GM18868 (cell line): ENCODE data around the gene RAX.

ENCODE experiments used
- ATAC-seq: cut with Tn5 transposase; IDR thresholded peaks from one replicate; pipeline ENCODE4 v1.9.1; 2021; ENCODE audit warnings: mild to moderate bottlenecking, moderate library complexity; ENCODE audit not compliant: unreplicated experiment

RAX gene

GRCh38 chr18:59249199-59249774, 24.0 kb downstream of the RAX start:
- no peak for ATAC-seq

DNA sequence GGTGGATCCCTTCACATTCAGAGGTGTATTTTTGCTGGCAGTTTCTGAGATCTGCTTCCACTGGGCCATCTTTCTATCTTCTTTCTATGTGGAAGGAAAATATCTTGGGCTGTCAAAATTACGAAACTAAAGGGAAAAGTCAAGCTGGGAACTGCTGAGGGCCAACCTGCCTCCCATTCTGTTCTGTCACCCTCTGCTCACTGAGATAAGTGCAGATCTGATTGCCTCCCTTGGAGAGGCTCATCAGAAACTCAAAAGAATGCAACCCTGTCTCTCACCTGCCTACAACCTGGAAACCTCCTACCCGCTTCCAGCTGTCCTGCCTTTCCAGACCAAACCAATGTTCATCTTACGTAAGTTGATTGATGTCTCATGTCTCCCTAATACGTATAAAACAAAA, 26.5 kb downstream of the RAX start:
- ATAC-seq = no peak

DNA sequence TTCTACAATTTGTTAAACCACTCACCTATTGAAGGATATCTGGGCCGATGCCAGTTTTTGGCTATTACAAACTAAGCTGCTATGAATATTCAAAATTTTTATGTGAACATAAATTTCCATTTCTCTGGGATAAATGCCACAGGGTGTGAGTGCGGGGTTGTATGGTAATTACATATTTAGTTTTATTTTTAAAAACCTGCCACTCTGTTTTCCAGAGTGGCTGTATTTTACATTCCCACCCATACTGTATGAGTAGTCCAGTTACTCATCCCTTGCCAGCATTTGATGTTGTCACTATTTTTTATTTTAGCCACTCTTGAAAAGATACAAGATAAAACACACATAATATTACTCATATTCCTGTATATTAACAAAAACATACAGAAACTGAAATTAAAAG, 30.3 kb downstream of the RAX start:
- ATAC-seq = no peak

DNA sequence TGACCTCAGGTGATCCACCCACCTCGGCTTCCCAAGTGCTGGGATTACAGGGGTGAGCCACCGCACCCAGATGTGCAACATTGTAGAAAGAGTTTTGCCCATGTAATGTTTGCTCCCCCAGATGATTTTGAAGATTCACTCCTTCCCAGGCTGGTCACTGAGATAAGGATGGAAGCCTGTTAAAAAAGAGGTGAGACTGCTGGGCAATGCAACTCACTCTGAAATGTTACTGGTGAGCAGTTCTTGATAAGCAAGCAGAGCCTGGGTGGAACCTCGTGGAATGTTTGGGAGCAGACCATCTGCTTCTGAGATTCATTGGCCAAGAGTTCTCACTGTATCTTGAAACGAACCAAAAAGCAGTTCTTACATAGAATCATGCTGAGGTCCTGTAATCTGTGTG, 33.6 kb downstream of the RAX start:
- ATAC-seq = no peak

GRCh38 chr18:59238385-59238784, 34.9 kb downstream of the RAX start:
- ATAC-seq = no peak

GRCh38 chr18:59233017-59233410, 40.2 kb downstream of the RAX start:
- ATAC-seq = no peak

DNA sequence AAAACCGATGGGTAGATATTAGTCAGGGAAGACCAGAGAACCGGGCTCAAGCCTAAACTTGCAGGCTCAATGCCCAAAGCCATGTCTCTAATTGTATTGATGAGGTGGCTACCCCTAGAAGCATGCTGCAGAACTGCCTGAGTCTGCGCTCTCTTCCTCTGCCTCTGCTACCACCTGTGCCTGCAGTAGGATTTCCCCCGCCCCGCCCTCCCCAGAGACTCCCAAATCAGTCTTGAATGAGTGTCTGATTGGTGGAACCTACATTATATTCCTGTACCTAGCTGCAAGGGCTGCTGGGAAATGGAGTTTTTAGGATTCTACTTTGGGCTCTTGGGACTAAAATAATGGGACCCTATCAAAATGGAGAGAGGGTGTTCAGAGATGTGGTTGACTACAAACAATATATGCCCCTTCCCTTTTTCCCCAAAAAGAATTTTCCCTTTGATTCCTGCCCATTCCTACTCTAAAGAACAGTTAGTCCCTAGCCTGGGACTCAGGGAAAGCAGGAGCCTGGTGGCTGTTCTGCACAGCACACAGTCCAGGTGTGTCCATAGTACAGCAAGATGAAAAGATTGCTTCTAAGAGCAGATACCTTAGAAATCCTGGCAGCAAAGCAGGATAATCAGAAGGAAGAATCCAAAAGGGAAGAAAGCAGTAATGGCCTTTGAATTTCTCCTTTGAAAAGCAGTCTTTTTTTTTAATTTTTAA, 40.8 kb downstream of the RAX start:
- ATAC-seq = no peak

- no peak for ATAC-seq
Observed at GRCh38 chr18:59231877-59232276, 41.4 kb downstream of the RAX start.

- no peak for ATAC-seq
Observed at GRCh38 chr18:59231114-59231513, 42.1 kb downstream of the RAX start.

GRCh38 chr18:59229701-59230443, 43.4 kb downstream of the RAX start:
- ATAC-seq = no peak

GRCh38 chr18:59229191-59229590, 44.1 kb downstream of the RAX start:
- no peak for ATAC-seq

DNA sequence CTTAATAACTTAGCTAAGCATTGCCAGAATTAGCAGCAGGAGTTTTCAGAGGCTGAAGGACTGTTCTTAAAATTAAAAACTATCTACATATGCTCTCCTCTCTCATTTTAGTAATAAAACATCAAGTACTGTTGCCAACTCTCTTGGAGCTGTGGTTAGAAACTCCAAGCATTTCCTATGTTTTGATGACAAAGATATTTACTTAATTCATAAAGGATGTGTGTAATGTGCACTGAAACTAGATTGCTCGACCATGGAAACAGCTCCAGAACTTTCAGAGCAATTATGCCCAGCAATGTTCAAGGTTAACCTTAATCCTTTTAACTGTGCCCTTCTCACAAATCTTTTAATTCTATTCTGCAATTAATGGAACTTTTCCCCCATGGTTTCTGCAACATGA, 44.9 kb downstream of the RAX start:
- no peak for ATAC-seq

- no peak for ATAC-seq
Observed at GRCh38 chr18:59222341-59222740, 50.9 kb downstream of the RAX start.

DNA sequence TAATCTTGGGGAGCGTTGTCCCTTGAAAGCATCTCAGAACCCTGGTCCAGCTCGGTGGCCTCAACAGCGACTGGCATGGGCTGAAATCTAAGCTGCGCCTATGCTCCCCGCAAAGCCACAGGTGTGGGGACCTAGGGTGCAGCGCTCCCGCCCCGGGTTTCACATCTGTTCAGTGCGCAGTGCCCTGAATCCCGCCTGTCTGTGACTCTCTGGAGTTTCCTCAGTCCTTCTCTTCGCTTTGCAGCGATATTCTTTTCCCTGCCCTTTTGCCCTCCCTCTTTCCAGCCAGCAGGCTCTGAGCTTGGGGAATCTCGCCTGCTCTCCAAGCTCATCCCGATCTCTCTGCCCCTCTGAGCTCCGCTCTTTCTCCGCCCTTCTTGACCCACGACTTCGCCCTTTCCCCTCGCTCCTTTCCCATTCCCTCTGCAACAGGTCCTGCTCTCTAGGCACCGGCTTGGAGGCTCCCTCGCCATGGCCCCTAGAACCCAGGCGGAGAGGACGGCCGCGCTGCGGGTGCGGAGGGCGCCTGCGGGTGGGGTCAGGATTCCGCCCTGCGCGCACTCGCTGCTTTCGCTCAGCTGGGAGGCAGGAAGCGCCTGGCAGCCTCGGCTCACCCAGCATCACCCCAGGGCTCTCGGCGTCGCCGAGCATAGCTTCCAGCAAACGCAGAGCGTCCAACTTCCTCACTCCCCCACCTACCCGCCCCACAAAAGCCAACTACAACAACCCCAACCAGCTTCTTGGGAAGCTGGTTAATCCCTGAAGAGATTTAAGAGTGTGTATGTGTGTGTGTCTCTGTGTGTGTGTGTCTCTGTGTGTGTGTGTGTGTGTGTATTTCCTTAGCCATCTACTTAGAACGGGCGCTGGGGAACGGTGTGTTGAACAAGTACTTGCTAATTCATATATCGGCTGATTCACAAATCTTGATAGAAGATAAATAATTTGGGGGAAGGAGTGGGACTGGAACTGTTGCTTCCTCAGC, 52.2 kb downstream of the RAX start:
- no peak for ATAC-seq

DNA sequence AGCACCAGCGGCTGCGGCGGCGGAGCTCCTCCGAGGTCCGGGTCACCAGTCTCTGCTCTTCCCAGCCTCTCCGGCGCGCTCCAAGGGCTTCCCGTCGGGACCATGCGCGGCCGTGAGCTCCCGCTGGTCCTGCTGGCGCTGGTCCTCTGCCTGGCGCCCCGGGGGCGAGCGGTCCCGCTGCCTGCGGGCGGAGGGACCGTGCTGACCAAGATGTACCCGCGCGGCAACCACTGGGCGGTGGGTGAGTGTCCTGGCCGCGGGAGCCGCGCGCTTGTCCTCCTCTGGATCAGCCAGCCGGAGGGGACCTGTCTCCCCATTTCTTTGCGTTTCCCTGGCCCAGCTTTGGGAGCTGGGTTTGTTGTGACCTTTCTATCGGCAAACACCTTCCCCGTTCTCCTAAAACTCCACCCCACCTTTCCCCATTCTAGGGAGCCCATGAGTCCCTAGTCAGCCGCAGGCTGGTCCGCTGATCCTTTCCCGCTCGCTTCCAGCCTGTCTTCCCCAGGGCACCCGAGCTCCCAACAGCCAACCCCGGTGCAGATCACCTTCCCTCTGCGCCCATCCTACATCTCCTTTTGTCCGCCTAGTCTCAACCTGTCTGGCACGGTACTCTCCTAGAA, 53.0 kb downstream of the RAX start:
- no peak for ATAC-seq

DNA sequence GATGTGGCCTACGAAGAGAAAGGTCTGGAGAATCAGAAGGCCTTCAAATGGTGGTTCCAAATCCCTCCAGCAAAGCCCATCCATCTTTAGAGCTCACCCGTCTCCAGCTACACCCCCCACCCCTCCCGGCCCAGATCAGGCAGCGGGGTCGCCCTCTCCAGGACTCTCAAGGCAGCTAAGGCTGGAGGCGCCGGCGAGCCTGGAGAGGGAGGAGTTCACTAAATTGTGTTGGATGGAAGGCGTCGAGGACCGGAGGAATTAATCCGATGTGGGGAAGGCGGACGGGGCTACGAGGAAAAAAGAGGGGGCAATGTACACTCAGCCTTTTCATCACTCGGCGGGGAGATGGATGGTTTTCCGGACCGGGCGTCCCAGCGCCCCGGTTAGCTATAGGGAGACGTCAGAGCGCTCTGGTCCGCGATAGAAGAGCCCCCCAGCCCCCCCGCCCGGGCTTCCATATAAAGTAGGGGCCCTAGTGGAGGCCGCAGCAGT, 53.5 kb downstream of the RAX start, which contains the start of gene GRP:
Gene GRP (plus strand): TSS at position 487 of the 492 bp plus-strand sequence. CDS start 108 bp downstream, outside the sequence.
- ATAC-seq = no peak

- ATAC-seq = no peak
Observed at GRCh38 chr18:59218018-59218417, 55.2 kb downstream of the RAX start.
